ENCODE results near the gene FERMT3.

Gene FERMT3

GRCh38 chr11:64229090-64229743 is 22.7 kb downstream of the FERMT3 start:
- peaks cover 4% of the 10 kb centered on the region for H3K79me1 ChIP-seq (ENCODE audit: low read length)
- no peak overlapping the region for H3K23ac ChIP-seq (ENCODE audit: low read length)
- H3K4me3 ChIP-seq (ENCODE audit: low read length): no peak overlapping the region
- H3K18ac ChIP-seq (ENCODE audit: low read length): no peak overlapping the region
- no peak overlapping the region for H2BK15ac ChIP-seq (replicated peaks; ENCODE audit: low read depth)
- H3K27ac ChIP-seq (ENCODE audit: low read depth, low read length): no peak overlapping the region
- H3K79me2 ChIP-seq (ENCODE audit: control insufficient read depth, insufficient read depth, low read length): no peaks in the 10 kb centered on the region
- DNase-seq: no peak
- no peak overlapping the region for H2BK5ac ChIP-seq (ENCODE audit: low read length)
- no peaks in the 10 kb centered on the region for H3K27me3 ChIP-seq (ENCODE audit: insufficient read depth, low read length, poor library complexity)
- peak overlapping the region; percentile 76 for H3K9ac ChIP-seq (ENCODE audit: low read length)
- H4K5ac ChIP-seq (ENCODE audit: low read length): no peak overlapping the region
- H3K4me1 ChIP-seq (ENCODE audit: control insufficient read depth, low read depth, low read length): peaks cover 6% of the 10 kb centered on the region
- no peak overlapping the region for H4K8ac ChIP-seq (ENCODE audit: low read depth, low read length)
- H2BK120ac ChIP-seq (ENCODE audit: low read depth, low read length): no peak overlapping the region
- no peak overlapping the region for H3K4me2 ChIP-seq (ENCODE audit: low read length)
- no peak overlapping the region for H3K56ac ChIP-seq (ENCODE audit: low read length)
- H3K4ac ChIP-seq (ENCODE audit: low read depth, low read length): no peak overlapping the region
- H3K36me3 ChIP-seq (ENCODE audit: control insufficient read depth, insufficient read depth, low read length): no peaks in the 10 kb centered on the region
- WGBS (ENCODE audit: extremely low coverage, insufficient coverage, low lambda C conversion rate): no CpG with 5 or more reads among the region's 12 CpGs
- no peak overlapping the region for H2AK5ac ChIP-seq (ENCODE audit: low read length)

- no peak overlapping the region for H3K18ac ChIP-seq (ENCODE audit: low read length)
- no peaks in the 10 kb centered on the region for H3K27me3 ChIP-seq (ENCODE audit: insufficient read depth, low read length, poor library complexity)
- peaks cover 6% of the 10 kb centered on the region for H3K4me1 ChIP-seq (ENCODE audit: control insufficient read depth, low read depth, low read length)
- no peaks in the 10 kb centered on the region for H3K79me2 ChIP-seq (ENCODE audit: control insufficient read depth, insufficient read depth, low read length)
- peaks cover 4% of the 10 kb centered on the region for H3K79me1 ChIP-seq (ENCODE audit: low read length)
- no peak overlapping the region for H2BK5ac ChIP-seq (ENCODE audit: low read length)
- H4K8ac ChIP-seq (ENCODE audit: low read depth, low read length): no peak overlapping the region
- peak overlapping the region; percentile 76 for H3K9ac ChIP-seq (ENCODE audit: low read length)
- peak overlapping the region; percentile 87 for H3K56ac ChIP-seq (ENCODE audit: low read length)
- WGBS (ENCODE audit: extremely low coverage, insufficient coverage, low lambda C conversion rate): no CpG with 5 or more reads among the region's 13 CpGs
- no peak overlapping the region for H2BK120ac ChIP-seq (ENCODE audit: low read depth, low read length)
- no peak overlapping the region for H3K23ac ChIP-seq (ENCODE audit: low read length)
- H3K36me3 ChIP-seq (ENCODE audit: control insufficient read depth, insufficient read depth, low read length): no peaks in the 10 kb centered on the region
- H2AK5ac ChIP-seq (ENCODE audit: low read length): no peak overlapping the region
- H2BK15ac ChIP-seq (replicated peaks; ENCODE audit: low read depth): no peak overlapping the region
- DNase-seq: no peak
- H3K4ac ChIP-seq (ENCODE audit: low read depth, low read length): no peak overlapping the region
- H3K4me3 ChIP-seq (ENCODE audit: low read length): peak overlapping the region; percentile 30
- H4K5ac ChIP-seq (ENCODE audit: low read length): no peak overlapping the region
- peak overlapping the region; percentile 38 for H3K27ac ChIP-seq (ENCODE audit: low read depth, low read length)
- H3K4me2 ChIP-seq (ENCODE audit: low read length): peak overlapping the region; percentile 94
Observed at GRCh38 chr11:64229744-64230170, 23.2 kb downstream of the FERMT3 start.

GRCh38 chr11:64230171-64230984 is 23.9 kb downstream of the FERMT3 start, which contains the start of gene DNAJC4:
TSS of gene DNAJC4 (plus strand) at chr11:64230548. CDS start at chr11:64230855, 307 bp downstream.
- Histone ChIP-seq H3K4me1 (ENCODE audit: control insufficient read depth, low read depth, low read length) (peaks cover 6% of the 10 kb centered on the region), H3K27ac (ENCODE audit: low read depth, low read length) (peak within 1 kb of the TSS; percentile 44)

GRCh38 chr11:64230985-64231365 is 24.5 kb downstream of the FERMT3 start:
- WGBS (ENCODE audit: extremely low coverage, insufficient coverage, low lambda C conversion rate): no CpG with 5 or more reads among the region's 8 CpGs

More at GRCh38 chr11:64230171-64230984, 23.9 kb downstream of the FERMT3 start, which contains the start of gene DNAJC4:
- Histone ChIP-seq H3K56ac (ENCODE audit: low read length) (peak within 1 kb of the TSS; percentile 93), H3K23ac (ENCODE audit: low read length) (no peak within 1 kb of the TSS), H3K79me2 (ENCODE audit: control insufficient read depth, insufficient read depth, low read length) (no peaks in the 10 kb centered on the region), H3K4me3 (ENCODE audit: low read length) (peak within 1 kb of the TSS; percentile 79), H2BK15ac (replicated peaks; ENCODE audit: low read depth) (no peak within 1 kb of the TSS), H4K8ac (ENCODE audit: low read depth, low read length) (no peak within 1 kb of the TSS), H2BK120ac (ENCODE audit: low read depth, low read length) (no peak within 1 kb of the TSS), H3K4ac (ENCODE audit: low read depth, low read length) (no peak within 1 kb of the TSS), H3K79me1 (ENCODE audit: low read length) (peaks cover 4% of the 10 kb centered on the region), H3K36me3 (ENCODE audit: control insufficient read depth, insufficient read depth, low read length) (no peaks in the 10 kb centered on the region), H2BK5ac (ENCODE audit: low read length) (peak within 1 kb of the TSS; percentile 67), H3K18ac (ENCODE audit: low read length) (peak within 1 kb of the TSS; percentile 70), H3K4me2 (ENCODE audit: low read length) (peak within 1 kb of the TSS; percentile 96), H4K5ac (ENCODE audit: low read length) (no peak within 1 kb of the TSS), H3K9ac (ENCODE audit: low read length) (peak within 1 kb of the TSS; percentile 91), H2AK5ac (ENCODE audit: low read length) (no peak within 1 kb of the TSS), H3K27me3 (ENCODE audit: insufficient read depth, low read length, poor library complexity) (no peaks in the 10 kb centered on the region)
- no CpG with 5 or more reads among the region's 62 CpGs for WGBS (ENCODE audit: extremely low coverage, insufficient coverage, low lambda C conversion rate)
- DNase-seq: peak; percentile 97

GRCh38 chr11:64231546-64231945 is 25.0 kb downstream of the FERMT3 start:
- Histone ChIP-seq H3K23ac (ENCODE audit: low read length) (no peak overlapping the region), H3K4me1 (ENCODE audit: control insufficient read depth, low read depth, low read length) (peaks cover 6% of the 10 kb centered on the region), H3K4ac (ENCODE audit: low read depth, low read length) (no peak overlapping the region), H3K18ac (ENCODE audit: low read length) (no peak overlapping the region), H3K56ac (ENCODE audit: low read length) (no peak overlapping the region), H2BK15ac (replicated peaks; ENCODE audit: low read depth) (no peak overlapping the region), H4K8ac (ENCODE audit: low read depth, low read length) (no peak overlapping the region), H3K4me3 (ENCODE audit: low read length) (no peak overlapping the region), H3K4me2 (ENCODE audit: low read length) (no peak overlapping the region), H3K36me3 (ENCODE audit: control insufficient read depth, insufficient read depth, low read length) (no peaks in the 10 kb centered on the region), H3K79me1 (ENCODE audit: low read length) (peaks cover 4% of the 10 kb centered on the region), H3K79me2 (ENCODE audit: control insufficient read depth, insufficient read depth, low read length) (no peaks in the 10 kb centered on the region), H2BK120ac (ENCODE audit: low read depth, low read length) (no peak overlapping the region), H3K9ac (ENCODE audit: low read length) (no peak overlapping the region), H3K27me3 (ENCODE audit: insufficient read depth, low read length, poor library complexity) (no peaks in the 10 kb centered on the region), H4K5ac (ENCODE audit: low read length) (no peak overlapping the region), H3K27ac (ENCODE audit: low read depth, low read length) (no peak overlapping the region), H2BK5ac (ENCODE audit: low read length) (no peak overlapping the region), H2AK5ac (ENCODE audit: low read length) (no peak overlapping the region)
- no CpG with 5 or more reads among the region's 7 CpGs for WGBS (ENCODE audit: extremely low coverage, insufficient coverage, low lambda C conversion rate)
- no peak for DNase-seq

More at GRCh38 chr11:64230985-64231365, 24.5 kb downstream of the FERMT3 start:
- Histone ChIP-seq H2AK5ac (ENCODE audit: low read length) (no peak overlapping the region), H3K56ac (ENCODE audit: low read length) (peak overlapping the region; percentile 93), H3K27me3 (ENCODE audit: insufficient read depth, low read length, poor library complexity) (no peaks in the 10 kb centered on the region), H3K36me3 (ENCODE audit: control insufficient read depth, insufficient read depth, low read length) (no peaks in the 10 kb centered on the region), H3K23ac (ENCODE audit: low read length) (no peak overlapping the region), H3K79me2 (ENCODE audit: control insufficient read depth, insufficient read depth, low read length) (no peaks in the 10 kb centered on the region), H3K79me1 (ENCODE audit: low read length) (peaks cover 4% of the 10 kb centered on the region), H3K9ac (ENCODE audit: low read length) (peak overlapping the region; percentile 91), H2BK120ac (ENCODE audit: low read depth, low read length) (no peak overlapping the region), H3K18ac (ENCODE audit: low read length) (peak overlapping the region; percentile 70), H2BK5ac (ENCODE audit: low read length) (no peak overlapping the region), H4K5ac (ENCODE audit: low read length) (no peak overlapping the region), H2BK15ac (replicated peaks; ENCODE audit: low read depth) (no peak overlapping the region), H3K4me3 (ENCODE audit: low read length) (peak overlapping the region; percentile 79), H3K27ac (ENCODE audit: low read depth, low read length) (peak overlapping the region; percentile 44), H3K4me2 (ENCODE audit: low read length) (peak overlapping the region; percentile 96), H3K4ac (ENCODE audit: low read depth, low read length) (no peak overlapping the region), H4K8ac (ENCODE audit: low read depth, low read length) (no peak overlapping the region), H3K4me1 (ENCODE audit: control insufficient read depth, low read depth, low read length) (peaks cover 6% of the 10 kb centered on the region)
- no peak for DNase-seq

Measured in mesendoderm (in vitro differentiated cells).